ENCODE measurements around the gene FBXO21.

FBXO21 gene

GRCh38 chr12:117134059-117134458 is 56.2 kb downstream of the FBXO21 start:
- no peak for DNase-seq (ENCODE audit: extremely low read depth, low read depth)
- TF ChIP-seq CTCF (IDR thresholded peaks at IDR 0.05; ENCODE audit: low read depth, low read length): no peak

- DNase-seq (ENCODE audit: extremely low read depth, low read depth): no peak
- no peak for TF ChIP-seq CTCF (IDR thresholded peaks at IDR 0.05; ENCODE audit: low read depth, low read length)
These were observed 59.5 kb downstream of the FBXO21 start for GRCh38 chr12:117130801-117131200.

GRCh38 chr12:117129391-117129790 is 60.9 kb downstream of the FBXO21 start:
- DNase-seq (ENCODE audit: extremely low read depth, low read depth): no peak
- TF ChIP-seq CTCF (IDR thresholded peaks at IDR 0.05; ENCODE audit: low read depth, low read length): no peak

- no peak for TF ChIP-seq CTCF (IDR thresholded peaks at IDR 0.05; ENCODE audit: low read depth, low read length)
- no peak for DNase-seq (ENCODE audit: extremely low read depth, low read depth)
These were observed 62.1 kb downstream of the FBXO21 start for GRCh38 chr12:117127933-117128823.

- TF ChIP-seq CTCF (IDR thresholded peaks at IDR 0.05; ENCODE audit: low read depth, low read length): no peak
- no peak for DNase-seq (ENCODE audit: extremely low read depth, low read depth)
These were observed 63.9 kb downstream of the FBXO21 start for GRCh38 chr12:117126335-117126734.

- DNase-seq (ENCODE audit: extremely low read depth, low read depth): no peak
- no peak for TF ChIP-seq CTCF (IDR thresholded peaks at IDR 0.05; ENCODE audit: low read depth, low read length)
These were observed 64.5 kb downstream of the FBXO21 start for GRCh38 chr12:117125767-117126166.

- no peak for DNase-seq (ENCODE audit: extremely low read depth, low read depth)
- no peak for TF ChIP-seq CTCF (IDR thresholded peaks at IDR 0.05; ENCODE audit: low read depth, low read length)
These were observed 65.0 kb downstream of the FBXO21 start for GRCh38 chr12:117125272-117125613.

Data from AG09319 (cell line).